GM19023 (cell line): Measurements from ENCODE around the gene CD151.

Experiments
- ATAC-seq: cut with Tn5 transposase; IDR thresholded peaks from one replicate; pipeline ENCODE4 v1.9.1; 2021; ENCODE audit warnings: mild to moderate bottlenecking, moderate library complexity; ENCODE audit not compliant: unreplicated experiment

Gene CD151

GRCh38 chr11:869399-870126 lies 36.8 kb downstream of the CD151 start:
- no peak for ATAC-seq

GRCh38 chr11:870127-870413 lies 37.3 kb downstream of the CD151 start:
- ATAC-seq = no peak

DNA sequence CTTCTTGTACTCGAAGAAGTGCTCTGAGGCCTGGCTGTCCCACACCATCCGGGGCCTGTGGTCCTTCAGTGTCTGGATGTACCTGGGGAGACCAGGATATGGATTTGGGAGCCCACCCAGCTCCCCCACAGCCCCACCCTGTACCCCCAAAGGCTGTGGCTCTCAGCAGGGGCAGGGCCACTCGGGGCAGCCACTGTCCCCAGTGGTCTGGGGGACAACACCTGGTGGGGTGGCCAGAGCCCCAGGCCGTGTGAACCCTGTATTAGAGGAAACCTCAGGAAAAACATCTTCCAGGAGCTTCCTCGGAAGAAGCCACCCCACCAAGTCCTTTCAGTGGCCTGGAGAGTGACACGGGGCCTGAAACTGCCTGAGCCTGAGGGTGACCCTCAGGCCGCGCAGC lies 37.7 kb downstream of the CD151 start:
- ATAC-seq = no peak

DNA sequence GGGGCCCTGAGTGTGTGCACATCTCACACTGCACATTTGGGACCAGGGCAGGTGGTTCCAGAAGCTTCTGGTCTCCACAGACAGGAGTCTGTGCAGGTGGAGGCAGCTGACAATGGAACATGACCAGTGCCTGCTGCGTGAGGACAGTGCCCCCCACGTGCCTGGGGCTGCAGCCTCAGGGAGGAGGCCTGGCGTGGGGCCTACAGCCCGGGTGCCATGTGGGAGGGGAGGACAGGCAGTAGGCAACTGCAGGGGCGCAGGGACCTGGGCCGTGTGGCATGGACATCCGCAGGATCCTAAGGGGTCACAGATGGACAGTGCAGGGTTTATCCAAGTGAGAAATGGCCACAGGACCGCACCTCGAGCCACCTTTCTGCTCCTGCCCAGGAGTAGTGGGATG lies 38.7 kb downstream of the CD151 start:
- no peak for ATAC-seq

- no peak for ATAC-seq
Measured at GRCh38 chr11:872799-873198, 40.0 kb downstream of the CD151 start.

GRCh38 chr11:873706-874105 lies 41.0 kb downstream of the CD151 start:
- no peak for ATAC-seq

GRCh38 chr11:875203-875602 lies 42.5 kb downstream of the CD151 start:
- no peak for ATAC-seq

DNA sequence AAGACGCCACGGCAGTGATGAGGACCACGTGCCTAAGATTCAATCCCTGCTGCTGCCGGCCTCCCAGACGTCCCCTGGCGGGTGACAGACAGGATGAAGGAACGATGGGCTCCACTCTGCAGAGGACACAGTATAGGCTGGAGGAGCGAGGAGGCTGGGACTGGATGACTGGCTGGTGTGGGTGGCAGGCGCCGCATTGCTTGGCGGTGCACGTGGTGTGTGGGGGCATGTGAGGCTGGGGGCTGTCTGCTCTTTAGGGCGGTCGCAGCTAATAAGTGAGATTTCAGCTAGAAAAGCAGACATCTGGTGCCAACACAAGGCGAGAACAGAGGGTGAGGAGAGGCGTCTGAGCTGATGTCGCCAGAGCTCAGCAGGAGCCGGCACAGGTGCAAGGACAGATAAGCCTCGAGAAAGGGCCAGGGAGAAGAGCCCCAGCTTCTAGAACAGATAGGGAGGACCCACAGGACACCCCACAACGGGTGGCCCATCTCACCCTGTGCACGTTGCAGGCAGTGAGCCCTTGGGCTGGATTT lies 43.1 kb downstream of the CD151 start:
- no peak for ATAC-seq

GRCh38 chr11:876545-876944 lies 43.8 kb downstream of the CD151 start:
- ATAC-seq = no peak

DNA sequence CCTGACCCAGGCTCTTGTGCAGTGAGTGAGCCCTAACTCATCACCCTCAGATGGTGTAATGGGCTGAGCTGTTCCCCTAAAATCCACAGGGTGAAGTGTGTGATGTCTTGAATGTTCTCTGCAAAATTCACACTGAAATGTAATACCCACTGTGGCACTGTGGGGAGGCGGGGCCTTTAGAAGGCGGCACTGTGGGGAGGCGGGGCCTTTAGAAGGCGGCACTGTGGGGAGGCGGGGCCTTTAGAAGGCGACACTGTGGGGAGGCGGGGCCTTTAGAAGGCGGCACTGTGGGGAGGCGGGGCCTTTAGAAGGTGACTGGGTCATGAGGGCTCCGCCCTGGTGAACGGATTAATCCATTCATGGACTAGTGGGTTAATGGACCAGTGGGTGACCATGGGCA lies 44.8 kb downstream of the CD151 start:
- ATAC-seq = no peak

- no peak for ATAC-seq
Measured at GRCh38 chr11:880447-880846, 47.7 kb downstream of the CD151 start.

DNA sequence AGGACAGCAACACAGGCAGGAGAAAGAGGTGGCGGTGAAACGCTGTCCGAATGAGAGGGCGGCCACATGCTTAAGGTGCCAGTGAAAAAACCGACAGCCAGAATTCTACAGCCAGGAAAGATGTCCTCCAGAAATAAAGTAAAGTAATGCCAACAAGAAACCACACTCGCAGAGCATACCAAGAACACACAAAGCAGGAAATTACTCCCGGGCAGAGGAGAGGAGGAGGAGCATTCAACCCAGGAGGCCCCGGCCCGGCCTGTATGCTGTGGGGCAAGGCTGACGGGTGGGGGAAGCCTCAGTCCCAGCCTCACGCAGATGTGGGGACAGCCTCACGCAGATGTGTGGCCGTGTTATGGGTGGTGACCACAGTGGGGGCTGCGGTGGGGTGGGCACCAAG lies 49.8 kb downstream of the CD151 start:
- no peak for ATAC-seq

GRCh38 chr11:883527-883926 lies 50.8 kb downstream of the CD151 start:
- ATAC-seq = no peak

GRCh38 chr11:884578-885070 lies 51.9 kb downstream of the CD151 start:
- no peak for ATAC-seq

GRCh38 chr11:886568-886967 lies 53.8 kb downstream of the CD151 start:
- no peak for ATAC-seq

GRCh38 chr11:887589-887988 lies 54.8 kb downstream of the CD151 start:
- ATAC-seq = no peak
